Fibroblast of the conjunctiva (primary cell): ENCODE results near the gene LCE2C.

ENCODE experiments used
- DNase-seq: peaks from one replicate; pipeline ENCODE4 v3.0.0-alpha.2; 2010; ENCODE audit warnings: low read depth

The LCE2C gene

DNA sequence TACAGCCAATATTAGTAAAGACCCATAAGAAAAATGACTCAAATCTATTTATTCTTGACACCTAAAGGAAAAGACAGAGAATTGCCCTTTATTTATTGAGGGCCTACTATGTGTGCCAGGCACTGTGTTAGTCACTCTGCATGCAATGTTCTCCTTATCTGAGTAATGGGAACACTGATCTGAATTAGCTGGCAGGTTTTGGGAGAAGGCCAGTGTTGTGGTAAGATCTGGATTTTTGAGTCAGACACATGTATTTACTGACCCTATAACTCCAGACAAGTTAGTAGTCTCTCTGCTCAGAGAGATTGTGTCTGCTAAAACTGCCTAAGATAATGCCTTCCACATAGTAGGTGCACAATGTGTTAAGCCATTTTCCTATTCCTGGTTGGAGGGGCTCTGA is 50.2 kb downstream of the LCE2C start:
- no peak for DNase-seq
